Kidney tubule cell (primary cell): ENCODE measurements around the gene GPR107.
"Not testable (repeated sequence)": the region's sequence is repeated elsewhere in the genome, so short reads cannot be mapped to it uniquely, and the experiment has no call there.

ENCODE experiments used
- DNase-seq: peaks from one replicate; pipeline ENCODE4 v3.0.0-alpha.2; 2018; ENCODE audit warnings: low spot score

The GPR107 gene

GRCh38 chr9:130053504-130054324 lies at the start of gene GPR107:
TSS of gene GPR107 (plus strand) at chr9:130053906. CDS start at chr9:130053933, 27 bp downstream.
- DNase-seq: peak; percentile 80

DNA sequence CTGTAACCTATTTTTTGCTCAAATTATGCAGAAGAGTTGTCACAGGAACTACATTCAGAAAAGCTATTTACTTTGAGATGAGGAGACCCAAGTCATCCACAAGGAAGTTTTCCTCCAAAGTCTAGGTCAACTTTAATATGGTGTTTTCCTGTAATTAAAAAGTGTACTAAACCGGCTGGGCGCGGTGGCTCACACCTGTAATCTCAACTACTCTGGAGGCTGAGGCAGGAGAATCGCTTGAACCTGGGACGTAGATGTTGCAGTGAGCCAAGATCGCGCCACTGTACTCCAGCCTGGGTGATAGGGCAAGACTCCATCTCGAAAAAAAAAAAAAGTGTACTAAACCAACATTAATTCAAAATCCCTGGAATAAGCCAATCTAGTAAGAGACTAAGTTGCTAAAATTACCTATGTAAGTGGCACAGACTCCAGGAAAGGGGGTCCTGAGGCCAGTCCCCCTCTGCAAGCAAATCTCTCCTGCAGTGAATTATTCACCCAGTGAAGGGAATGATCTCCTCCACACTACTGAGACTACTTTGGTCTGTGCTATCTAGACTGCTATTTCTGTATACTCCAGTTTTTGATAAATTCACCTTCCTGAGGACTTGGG lies 49.7 kb upstream of the GPR107 start:
- no peak for DNase-seq

GRCh38 chr9:130006952-130007351 lies 46.8 kb upstream of the GPR107 start:
- DNase-seq: not testable (repeated sequence)

DNA sequence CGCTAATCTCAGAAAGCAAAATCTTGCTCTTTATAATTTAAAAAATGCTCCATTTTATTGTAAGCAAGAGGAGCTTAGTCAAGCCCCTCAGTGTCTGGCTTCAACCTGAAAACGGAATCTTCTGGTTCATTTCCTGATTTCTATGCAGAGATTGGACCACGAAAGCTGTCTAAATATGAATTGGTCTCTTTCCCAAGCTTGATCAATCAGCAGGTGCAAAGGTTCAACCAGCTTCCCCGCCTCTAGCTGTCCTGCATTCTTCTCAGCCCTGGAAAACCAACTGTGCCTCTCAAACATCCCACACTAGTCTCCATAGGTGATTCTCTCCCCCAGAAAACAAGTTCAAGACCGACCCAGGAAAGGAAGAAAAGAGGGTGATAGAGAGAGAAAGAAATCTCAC lies 45.2 kb upstream of the GPR107 start:
- no peak for DNase-seq

GRCh38 chr9:130009546-130009945 lies 44.2 kb upstream of the GPR107 start:
- not testable (repeated sequence) for DNase-seq

DNA sequence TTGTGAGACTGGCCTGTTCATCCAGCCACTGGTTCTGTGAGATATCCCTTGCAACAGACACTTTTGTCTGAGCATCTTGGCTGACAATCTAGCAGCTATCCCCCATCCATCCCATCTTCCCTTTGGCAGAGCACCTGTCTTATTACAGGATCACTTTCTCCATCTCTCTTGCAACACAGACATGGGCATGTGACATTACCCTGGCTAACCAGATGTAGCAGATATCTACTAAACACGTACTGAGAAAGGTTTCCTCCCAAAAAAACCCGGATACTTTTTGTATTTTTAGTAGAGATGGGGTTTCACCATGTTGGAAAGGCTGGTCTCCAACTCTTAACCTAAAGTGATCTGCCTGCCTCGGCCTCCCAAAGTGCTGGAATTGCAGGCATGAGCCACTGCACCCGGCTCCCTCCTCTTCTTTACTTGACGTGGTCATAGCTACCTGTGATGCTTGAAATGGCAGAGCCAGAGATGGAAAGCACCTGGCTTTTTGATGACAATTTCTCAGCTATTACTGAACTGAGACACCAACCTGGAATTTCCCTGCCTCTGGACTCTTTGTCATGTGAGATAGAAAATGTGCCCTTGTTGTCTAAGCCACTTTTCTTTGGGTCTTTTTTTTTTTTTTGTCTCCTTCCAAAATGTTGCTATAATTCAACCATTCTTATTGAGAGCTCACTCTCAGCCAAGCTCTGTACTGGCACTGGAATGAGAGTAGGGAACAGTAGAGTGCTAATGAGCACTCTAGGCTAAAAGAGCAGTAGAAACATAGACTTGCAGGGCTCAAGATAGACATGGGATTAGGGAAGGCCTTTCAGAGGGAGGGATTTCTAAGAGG lies 43.3 kb upstream of the GPR107 start:
- DNase-seq: peak; percentile 85

DNA sequence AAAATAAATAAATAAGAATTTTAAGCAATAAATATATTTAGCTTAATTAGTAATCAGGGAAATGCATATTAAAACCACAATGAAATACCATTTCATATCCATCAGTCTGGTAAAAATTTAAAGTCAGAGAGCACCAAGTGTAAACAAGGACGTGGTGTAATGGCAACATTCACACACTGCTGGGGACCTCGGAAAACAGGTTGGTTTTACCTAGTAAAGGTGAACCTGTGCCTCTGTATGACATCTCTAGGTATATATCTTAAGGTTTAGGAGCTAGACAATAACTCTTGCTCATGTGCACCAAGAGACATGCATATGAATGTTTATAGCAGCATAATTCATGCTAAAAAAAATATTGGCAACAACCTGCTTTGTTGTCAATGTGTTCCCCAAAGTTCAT lies 40.4 kb upstream of the GPR107 start:
- no peak for DNase-seq

DNA sequence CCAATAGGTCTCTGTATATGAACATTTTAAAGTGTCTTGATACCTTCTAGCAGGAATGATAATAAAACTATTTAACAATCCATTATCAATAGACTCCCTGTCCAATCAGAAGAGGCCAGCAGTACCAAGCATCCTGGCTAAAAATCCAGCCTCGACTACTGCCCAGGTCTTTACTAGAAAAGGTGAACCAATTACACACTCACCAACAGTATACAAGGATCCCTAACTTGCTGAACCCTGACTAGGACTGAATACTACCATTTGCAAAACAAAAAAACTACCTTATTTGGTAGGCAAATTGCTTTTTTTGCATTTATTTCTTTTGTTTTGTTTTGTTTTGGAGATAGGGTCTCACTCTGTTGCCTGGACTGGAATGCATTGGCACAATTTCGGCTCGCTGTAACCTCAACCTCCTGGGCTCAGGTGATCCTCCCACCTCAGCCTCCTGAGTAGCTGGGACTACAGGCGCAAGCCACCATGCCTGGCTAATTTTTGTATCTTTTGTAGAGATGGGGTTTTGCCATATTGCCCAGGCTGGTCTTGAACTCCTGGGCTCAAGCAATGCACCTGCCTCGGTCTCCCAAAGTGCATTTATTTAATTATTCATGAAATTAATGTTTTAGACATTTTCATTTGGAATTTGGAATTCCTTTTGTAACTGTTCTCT lies 38.2 kb upstream of the GPR107 start:
- no peak for DNase-seq

DNA sequence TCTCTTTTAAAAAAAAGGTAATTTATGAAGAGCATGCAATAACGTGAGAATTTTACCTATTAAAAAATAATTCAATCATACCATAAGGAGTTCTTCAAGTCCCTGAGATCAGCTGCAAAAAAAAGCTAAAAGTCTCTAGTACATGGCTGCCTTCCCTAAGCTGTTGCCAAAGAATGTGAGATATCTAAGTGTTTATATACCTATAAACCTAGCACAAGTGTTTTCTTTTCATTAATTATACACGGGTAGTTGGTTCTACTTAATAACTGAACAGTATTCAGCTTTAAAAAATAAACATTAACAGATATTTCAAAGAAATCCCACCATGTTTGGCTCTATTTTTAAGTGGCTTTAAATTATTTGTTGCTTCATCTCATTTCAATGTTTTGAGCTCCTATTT lies 36.6 kb upstream of the GPR107 start:
- DNase-seq: no peak

- DNase-seq: not testable (repeated sequence)
These were observed 36.2 kb upstream of the GPR107 start for GRCh38 chr9:130017510-130017909.

DNA sequence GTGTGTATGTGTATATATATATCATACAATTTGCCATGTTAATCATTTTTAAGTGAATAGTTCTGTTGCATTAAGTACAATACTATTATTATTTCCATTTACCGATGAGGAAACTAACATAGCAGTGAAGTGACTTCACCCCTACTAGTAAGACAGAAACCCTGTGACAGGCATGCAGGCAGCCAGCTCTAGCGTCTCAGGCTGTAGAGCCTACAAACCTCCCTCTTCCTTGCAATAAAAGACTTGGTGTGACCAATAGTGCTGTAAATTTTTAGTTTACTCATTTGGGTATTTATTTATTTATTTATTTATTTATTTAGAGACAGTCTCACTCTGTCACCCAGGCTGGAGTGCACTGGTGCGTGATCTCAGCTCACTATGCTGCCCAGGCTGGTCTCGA lies 35.4 kb upstream of the GPR107 start:
- peak; percentile 62 for DNase-seq

DNA sequence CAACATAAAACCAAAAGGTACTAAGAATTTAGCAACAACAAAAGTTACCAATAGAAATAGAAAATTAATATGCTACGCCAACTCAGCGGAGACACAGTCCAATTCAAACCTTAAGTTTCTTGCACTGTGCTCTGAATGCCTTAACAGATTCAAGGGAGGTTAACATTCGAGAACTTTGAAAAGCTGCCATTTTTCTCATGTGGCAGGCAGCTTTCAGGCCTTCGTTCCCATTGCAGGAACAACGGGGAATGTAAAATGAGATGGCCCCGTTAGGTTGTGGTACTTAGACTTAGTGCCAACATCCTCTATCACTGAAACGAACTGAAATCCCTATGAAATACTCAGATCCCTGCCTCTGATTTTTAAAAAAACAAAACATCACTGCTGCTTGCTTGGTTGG lies 33.1 kb upstream of the GPR107 start:
- no peak for DNase-seq

- DNase-seq: no peak
These were observed 32.6 kb upstream of the GPR107 start for GRCh38 chr9:130021123-130021522.

- not testable (repeated sequence) for DNase-seq
These were observed 31.9 kb upstream of the GPR107 start for GRCh38 chr9:130021842-130022241.

- no peak for DNase-seq
These were observed 31.1 kb upstream of the GPR107 start for GRCh38 chr9:130022566-130023143.

DNA sequence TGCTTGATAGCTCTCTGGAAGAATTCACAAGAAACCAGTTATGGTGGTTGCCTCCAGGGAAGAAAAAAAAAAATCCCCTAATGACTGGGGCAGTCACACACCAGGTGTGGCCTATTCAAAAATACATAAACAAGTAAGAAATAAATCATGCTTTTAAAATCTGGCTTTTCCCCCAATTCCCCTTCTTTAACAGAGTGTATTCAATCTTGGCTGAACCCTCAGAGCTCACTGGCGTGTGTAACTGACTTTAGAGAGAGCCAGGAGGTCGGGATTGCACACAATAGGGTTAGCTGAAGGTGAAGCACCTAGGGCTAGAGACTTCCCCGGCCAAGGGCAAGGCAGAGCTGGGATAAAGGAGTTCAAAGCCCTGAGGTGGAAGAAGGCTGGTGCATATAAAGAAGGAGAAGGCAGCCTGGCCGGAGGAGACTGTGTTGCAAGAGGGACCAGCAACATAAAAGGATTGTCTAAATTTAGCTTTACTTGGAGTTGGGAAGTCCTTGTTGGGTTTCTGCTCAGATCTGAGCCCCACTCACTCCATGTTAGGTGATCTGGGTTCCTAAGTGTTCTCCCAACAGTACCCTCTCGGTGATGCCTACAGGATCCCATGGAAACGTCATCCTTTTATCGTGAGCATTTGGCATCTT lies 30.4 kb upstream of the GPR107 start:
- peak; percentile 78 for DNase-seq

GRCh38 chr9:130023994-130024596 lies 29.6 kb upstream of the GPR107 start:
- DNase-seq: peak; percentile 48

DNA sequence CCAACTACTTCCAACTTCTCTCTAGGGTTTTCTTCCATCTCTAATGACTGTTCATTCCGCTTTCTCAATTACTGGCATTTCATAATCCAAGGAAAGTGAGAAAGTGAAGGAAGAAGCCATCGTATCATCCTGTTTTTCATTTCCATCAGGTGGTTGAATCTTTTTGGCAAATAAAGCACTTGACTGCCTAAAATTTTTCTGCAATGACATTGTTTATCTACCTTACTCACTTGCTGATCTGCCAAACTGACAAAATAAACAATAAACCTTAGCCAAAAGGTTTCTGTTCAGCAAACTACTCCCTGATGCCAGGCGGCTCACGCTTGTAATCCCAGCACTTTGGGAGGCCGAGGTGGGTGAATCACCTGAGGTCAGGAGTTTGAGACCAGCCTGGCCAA lies 29.1 kb upstream of the GPR107 start:
- DNase-seq: peak; percentile 84

DNA sequence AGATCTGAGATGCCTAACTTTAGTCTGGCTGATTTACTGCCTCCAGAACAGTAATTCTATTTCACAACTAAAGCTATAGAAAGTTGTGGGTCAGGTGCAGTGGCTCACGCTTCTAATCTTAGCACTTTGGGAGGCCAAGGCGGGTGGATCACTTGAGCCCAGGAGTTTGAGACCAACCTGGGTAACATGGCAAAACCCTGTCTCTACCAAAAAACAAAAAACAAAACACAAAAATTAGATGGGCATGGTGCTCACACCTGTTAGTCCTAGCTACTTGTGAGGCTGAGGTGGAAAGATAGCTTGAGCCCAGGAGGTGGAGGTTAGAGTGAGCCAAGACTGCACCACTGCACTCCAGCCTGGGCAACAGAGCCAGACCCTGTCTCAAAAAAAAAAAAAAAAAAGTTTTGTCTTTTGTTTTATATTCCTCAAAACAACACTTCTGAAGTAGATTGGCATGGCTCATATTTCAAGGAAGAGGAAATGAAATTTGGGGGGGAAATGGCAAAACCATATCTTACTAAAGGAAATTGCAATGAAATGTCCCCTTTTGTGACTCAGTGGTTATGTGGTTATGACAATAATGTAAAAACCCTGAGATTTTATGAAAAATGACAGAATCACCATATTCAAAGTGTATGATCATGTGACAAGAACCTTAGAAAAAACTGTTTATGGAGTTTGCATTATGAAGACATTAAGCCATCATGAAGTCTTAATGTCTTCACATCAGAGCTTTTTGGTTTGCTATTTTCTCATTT lies 26.9 kb upstream of the GPR107 start:
- DNase-seq: no peak
